Femur (tissue), 1 donor: Measurements from ENCODE around the gene STX16.
A peak's percentile ranks its signal among the peaks of the same experiment; 100 is the strongest.
"Not testable (repeated sequence)": the region's sequence is repeated elsewhere in the genome, so short reads cannot be mapped to it uniquely, and the experiment has no call there.

Experiments
- DNase-seq: peaks from one replicate; pipeline ENCODE4 v3.0.0-alpha.2; 2017

Gene STX16

DNA sequence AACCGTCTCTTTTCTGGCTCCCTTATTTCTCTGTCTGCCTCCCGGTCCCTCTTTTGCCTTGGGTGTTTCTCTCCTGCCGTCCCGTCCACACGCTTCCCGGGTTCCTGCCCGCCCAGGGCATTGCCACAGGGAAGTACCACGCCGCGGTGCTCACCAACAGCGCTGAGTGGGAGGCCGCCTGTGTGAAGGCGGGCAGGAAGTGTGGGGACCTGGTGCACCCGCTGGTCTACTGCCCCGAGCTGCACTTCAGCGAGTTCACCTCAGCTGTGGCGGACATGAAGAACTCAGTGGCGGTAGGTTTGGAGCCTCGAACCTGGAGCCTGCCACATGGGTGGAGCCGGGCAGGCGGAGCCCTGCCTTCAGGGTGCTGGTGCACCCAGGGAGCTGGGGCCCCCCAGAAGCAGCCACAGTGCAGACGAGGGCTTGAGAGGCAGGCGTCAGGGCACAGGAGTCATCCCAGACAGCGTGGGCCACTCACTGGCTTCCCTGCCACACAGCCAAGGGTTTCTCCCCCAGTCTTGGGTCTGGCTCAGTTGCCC lies 62.8 kb downstream of the STX16 start:
- peak; percentile 17 for DNase-seq

DNA sequence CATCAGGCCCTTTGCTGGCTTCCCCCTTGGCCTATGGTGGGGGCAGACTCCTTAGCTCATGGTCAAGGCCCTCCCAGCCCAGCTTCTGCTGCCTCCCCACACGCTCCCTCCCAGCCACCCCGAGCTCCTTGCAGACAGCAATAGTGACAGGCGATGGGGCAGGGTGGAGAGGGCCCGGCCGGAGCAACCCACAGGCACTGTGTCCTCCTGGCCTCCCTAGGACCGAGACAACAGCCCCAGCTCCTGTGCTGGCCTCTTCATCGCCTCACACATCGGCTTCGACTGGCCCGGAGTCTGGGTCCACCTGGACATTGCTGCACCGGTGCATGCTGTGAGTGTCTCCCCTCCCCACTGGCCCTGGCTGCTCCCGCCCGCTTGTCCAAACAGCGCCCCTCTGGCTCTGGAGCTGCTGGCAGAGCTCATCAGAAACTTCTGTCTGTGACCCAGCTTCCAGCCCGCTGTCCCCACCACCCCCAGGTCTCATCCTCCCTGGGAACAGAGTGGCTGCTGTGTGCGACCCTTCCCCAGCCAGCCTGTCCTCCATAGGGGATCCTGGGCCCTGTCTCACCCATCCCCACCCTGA lies 63.3 kb downstream of the STX16 start:
- peak; percentile 17 for DNase-seq

DNA sequence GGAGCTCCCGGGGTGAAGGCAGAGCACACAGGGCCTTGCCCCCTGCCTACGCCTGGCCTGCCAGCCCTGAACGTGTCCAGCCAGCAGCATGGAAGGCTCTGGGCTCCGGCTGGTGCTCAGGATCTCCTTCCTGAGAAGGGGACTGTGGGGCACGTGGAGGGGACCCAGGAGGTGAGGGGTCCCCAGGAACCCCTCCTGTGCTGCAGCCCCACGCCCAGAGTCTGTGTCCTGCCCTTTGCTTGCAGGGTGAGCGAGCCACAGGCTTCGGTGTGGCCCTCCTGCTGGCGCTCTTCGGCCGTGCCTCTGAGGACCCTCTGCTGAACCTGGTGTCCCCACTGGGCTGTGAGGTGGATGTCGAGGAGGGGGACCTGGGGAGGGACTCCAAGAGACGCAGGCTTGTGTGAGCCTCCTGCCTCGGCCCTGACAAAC lies 63.9 kb downstream of the STX16 start:
- DNase-seq, result peak; percentile 16

DNA sequence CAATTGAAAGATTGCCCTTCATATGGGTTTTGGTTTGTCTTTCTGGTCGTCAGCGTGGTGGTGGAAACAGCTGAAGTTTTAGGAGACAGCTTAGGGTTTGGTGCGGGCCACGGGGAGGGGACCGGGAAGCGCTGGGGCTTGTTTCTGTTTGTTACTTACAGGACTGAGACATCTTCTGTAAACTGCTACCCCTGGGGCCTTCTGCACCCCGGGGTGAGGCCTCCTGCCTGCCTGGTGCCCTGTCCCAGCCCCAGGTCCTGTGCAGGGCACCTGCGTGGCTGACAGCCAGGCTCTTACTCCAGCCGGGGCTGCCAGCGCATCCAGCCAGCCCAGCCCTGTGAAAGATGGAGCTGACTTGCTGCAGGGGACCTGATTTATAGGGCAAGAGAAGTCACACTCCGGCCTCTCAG lies 64.3 kb downstream of the STX16 start:
- peak; percentile 13 for DNase-seq

DNA sequence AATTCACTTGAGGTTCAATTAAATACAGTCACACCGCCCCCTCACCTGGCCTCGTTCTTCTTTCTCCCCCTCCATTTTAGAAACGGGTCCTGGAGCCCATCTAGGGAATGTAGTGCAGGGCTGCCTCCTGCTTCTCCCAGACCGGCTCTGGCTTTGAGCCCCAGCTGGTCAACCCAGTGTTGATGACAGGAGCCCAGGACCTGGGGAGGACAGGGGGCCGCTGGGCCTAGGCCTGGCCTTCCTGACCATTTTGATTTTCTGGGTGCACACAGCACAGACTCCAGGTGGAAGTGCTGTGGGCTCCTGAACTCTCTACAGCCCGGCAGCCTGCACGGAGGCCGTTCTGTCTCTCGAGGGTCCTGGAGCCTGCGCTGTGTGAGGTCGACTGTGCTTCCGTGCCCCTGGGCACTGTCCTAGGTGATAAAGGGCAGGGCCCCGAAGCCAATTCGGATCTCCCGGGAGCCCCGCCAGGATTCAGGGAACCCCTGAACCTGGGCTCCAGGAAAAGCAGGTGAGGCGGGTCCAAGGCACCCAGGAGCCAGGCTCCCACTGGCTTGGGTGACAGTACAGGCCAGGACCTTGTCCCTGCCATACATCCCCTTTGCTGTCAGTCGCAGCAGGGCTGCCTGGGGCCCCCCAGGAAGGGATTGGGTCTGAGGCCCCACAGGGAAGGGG lies 64.9 kb downstream of the STX16 start:
- DNase-seq, result peak; percentile 17

DNA sequence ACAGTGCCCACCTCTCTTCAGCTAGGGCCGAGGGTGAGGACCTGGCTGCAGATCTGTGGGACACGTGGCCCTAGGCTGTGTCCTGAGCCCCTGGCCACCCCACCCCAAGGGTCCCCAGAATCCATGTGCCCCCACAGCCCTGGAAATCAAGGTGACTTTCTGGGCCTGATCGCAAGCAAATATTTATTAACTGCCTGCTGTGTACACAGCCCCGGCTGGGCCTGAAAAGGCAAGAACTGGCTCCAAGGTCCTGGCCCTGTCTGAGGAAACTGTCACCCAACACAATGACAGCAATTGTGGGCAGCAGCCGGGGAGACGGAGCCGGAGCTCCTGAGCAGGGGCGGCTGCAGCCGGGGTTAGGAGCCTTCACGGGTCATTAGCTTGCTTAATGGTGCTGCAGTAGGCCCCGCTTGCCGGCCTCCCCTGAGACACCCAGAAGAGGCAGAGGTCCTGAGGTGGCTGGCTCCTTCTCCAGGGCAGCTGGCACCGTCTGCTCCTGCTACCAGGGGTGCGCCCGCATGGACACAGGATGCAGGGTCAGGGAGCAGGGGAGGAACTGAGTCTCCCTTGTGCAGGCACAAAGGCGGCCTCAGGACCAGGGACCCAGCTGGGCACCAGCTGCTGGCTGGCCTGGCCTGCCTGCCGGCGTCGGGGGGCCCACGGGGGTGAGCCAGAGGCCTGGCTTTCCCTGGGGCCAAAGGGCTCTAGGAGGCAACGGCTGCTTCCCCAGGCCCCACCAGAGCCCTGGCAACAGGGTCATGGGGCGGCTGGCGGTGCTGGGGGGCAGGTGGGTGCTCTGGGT lies 65.6 kb downstream of the STX16 start:
- peak; percentile 26 for DNase-seq

DNA sequence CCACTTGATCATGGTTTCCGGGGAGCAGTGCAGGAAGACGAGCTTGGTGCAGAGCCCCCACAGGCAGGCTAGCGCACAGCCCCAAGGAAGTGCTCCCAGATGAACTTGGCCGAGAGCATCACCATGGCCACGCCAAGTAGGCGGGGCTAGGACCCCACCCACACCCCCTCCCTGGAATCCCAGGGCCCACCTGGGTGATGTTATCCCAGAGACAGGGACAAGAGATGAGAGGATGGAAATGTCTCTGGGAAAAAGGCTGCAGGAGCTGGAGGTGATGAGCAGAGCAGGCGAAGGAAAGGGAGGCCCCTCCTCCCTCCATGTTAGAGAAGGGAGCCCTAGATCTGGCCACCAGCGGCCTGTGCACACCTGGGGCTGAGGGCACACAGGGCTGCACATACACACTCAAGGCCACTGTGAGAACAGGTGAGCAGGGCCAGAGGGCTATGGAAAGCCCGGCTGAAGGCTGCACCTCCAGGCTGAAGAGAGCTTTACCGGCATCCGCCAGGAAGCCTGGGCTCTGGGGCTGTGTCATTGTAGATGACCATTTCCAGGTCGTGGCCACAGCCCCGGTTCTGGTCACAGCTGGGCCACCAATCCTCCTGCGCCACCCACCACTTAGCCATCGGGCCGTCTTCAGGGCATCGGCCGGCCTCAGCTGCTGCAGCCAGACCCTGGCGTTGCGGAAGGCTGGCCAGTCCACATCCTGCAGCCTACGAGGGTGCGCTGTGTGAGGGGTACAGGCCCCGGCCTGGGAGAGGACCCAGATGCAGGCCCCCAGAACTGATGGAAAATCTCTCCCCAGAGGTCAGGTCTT lies 66.4 kb downstream of the STX16 start:
- peak; percentile 18 for DNase-seq

DNA sequence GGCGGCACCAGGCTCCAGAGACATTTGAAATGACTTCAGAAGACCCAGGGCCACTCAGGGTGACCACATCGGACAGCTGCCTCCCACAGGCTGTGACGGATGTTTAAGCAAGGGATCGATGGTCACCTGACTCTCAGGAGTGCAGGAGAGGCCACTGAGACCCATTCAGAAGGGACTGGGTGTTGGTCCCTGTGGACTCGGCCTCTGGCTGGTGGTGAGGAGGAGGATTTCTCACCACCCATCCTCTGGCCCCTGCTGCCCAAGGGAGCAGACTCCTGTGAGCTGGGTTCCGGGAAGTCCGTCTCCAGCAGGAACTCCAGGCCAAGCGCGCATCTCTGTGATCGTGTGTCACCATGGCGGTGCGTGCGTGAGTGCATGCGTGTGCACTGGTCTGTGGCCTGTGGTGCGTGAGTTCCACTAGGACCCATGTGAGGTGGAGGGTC lies 67.1 kb downstream of the STX16 start:
- DNase-seq, result no peak

DNA sequence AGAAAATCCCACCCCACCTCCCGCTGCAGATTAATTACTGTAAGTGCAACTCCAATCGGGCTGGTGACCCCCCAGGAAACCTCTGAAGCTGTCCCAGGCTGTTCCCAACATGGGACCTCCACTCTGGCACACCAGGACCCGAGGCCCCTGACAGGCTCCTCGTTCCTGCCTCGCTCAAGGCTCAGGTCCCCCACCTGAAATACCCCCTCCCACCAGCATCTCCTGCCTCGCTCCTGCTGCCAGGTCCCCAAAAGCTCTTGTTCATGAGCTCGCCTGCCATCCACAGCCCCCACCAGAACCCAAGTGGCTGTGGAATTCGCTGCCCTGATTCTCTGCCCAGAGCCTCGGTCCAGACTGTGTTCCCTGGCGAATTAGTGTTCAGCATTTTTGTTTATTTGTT lies 67.6 kb downstream of the STX16 start:
- DNase-seq, result peak; percentile 14

DNA sequence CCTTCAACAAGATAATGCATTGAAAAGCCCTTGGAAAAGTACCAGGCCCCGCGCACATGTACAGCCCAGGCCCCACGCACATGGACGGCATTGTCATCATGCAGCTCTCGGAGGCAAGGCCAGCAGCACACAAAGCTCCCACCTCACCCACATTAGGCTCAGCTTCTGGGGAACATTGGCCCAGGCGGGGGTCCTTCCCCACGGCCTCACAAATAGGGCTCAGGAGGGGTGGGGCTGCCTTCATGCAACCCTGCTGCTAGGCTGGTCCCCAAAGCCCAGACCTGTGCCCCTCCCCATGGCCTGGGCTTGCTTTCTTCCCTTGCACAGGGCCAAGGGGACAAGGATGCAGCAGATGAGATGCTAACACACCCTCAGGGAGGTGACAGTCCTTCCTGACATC lies 68.2 kb downstream of the STX16 start:
- no peak for DNase-seq

DNA sequence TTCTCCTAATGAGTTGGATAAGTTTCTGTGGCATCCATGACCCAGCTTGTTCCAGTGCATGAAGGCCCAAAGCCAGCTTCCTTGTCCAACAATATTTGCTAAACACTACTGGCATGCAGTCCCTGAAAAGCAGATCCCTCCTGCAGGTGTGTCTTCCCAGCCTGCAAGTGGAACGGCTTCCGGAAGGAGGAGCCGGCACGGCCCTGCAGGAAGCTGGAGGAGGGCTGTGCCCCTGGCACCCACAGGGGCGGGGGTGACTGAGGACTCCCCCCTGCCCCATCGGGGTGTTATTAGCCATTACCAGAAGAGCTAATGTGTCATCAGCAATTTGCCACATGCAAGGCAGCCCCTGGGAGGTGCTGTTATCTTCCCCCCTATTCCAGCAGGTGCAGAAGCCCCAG lies 68.9 kb downstream of the STX16 start:
- peak; percentile 22 for DNase-seq

DNA sequence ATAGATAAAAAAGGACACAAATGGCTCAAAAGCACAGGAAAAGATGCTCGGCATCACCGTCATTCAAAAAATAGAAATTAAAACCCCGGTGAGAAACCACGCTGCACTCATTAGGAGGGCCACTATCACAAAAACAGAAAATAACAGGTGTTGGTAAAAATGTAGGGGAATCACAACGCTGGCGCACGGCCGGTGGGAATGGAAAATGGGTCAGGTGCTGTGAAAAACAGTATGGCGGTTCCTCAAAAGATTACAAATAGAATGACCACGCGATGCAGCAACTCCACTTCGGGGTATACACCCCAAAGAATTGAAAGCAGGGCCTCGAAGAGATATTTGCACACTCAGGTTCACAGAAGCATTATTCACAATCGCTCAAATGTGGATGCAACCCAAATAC lies 69.8 kb downstream of the STX16 start:
- DNase-seq, result no peak

DNA sequence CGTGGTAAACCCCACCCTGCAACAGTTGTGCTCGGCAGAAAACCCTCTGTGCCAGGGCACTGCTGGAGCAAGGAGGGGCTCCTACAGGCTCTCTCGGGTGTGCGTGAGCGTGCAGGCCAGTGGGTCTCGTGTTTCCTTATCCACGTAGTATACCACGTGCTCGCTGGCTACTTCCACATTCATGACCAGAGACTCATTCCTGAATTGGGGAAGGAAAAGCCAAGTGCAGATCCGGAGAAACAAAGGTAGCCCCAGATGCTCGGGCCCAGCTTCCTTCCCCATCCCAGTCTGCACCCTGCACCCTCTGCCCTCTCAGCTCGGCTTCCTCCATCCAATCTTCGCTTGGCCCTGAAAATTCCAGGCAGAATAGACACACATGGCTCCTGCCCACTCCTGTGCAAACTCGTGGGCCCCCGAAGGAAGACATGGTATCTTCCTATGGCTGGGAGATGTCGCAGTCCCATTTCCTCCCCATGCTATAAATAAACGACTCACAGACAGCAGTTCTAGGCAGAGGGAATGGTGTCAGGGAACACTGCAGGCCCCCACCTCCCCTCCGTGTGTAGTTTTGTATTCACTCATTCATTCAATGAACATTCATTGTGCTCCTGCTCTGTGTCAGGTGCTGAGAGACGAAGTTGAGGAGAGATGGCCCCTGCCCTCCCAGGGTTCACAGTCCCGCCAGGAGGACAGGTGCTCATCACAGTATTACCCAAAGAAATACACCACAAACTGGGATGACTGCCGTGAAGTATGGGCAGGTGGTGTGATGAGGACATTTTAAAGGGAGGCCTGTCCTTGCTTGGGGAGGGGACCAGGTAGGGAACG lies 71.1 kb downstream of the STX16 start:
- peak; percentile 35 for DNase-seq

DNA sequence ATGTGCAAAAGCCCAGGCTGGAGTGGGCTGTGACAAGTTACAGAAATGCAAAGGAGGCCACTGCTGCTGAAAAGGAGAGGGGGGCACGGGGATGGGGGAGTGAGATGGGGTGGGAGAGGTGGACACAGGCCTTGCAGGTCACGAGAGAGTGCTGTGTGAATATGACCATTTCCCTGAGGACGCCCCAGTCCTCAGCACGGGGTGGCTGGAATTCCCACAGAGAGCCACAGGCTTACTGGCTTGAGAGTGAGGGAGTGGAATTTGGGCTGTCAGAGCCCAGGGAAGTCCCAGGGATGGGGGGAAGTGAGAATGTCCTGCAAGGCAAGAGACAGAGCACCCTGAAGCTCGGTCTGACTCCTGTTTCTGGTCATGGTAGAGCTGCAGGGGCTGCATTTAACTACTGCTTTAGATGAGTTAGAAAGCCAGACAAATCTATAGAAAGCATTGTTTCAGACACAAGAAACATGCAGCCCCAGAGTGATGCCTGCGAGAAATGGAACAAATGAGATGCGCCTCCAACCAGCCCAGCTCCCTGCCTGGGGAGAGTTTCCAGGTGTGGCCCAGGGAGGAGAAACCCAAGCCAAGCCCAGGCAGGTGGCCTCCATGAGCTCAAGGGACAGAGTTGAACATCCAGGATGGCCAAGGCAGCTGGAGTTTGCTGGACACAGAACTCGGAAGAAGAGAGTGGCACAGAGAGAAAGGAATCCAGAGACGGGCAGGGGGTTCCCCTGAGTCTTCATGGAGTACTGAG lies 72.0 kb downstream of the STX16 start:
- DNase-seq, result peak; percentile 16

DNA sequence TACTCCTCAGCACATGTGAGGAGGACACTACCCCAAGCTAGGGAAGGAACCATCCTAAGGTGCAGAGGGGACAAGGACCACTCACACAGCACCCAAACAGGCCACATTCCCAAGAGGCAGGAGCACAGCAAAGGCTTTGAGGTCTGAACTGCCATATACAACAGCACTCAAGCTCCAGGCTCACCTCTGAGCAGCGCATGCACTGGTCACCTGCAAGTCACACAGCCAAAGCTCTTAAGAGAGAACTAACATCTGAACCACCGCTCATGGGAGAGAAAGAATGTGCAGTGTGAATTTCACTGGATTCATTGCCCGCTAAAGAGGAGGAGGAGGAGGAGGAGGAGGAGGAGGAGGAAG lies 72.5 kb downstream of the STX16 start:
- no peak for DNase-seq

DNA sequence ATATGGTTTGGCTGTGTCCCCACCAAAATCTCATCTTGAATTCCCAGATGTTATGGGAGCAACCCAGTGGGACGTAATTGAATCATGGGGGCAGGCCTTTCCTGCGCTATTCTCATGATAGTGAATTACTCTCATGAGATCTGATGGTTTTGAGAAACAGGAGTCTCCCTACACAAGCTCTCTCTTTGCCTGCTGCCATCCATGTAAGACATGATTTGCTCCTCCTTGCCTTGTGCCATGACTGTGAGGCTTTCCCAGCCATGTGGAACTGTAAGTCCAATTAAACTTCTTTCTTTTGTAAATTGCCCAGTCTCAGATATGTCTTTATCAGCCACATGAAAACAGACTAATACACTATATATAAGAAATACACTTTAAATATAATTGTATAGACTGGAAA lies 75.1 kb downstream of the STX16 start:
- DNase-seq, result not testable (repeated sequence)
